ENCODE results near the gene P2RY14. TPM values are rescaled to one million over a fixed set of nuclear protein-coding genes. Genes with fewer than 3 reads are reported as not detected.
A peak's percentile ranks its signal among the peaks of the same experiment; 100 is the strongest.
"Not testable (repeated sequence)": the region's sequence is repeated elsewhere in the genome, so short reads cannot be mapped to it uniquely, and the experiment has no call there.

P2RY14 gene
- total RNA-seq, 2 donors from 2014 or later, result 1.8 TPM; not detected in 1

GRCh38 chr3:151178208-151178845, 100.0 kb downstream of the P2RY14 start:
- no peak overlapping the region for H3K27ac ChIP-seq
- H3K27me3 ChIP-seq, result no peaks in the 10 kb centered on the region
- WGBS, 2 donors, result 32 to 39% methylated on average over 2 of the region's 2 CpGs

GRCh38 chr3:151175952-151176351, 102.4 kb downstream of the P2RY14 start:
- 91 to 95% methylated on average over 2 of the region's 2 CpGs for WGBS, 2 donors
- ATAC-seq, result no peak
- intact Hi-C loops (cut with DNase I), result no loop called here

More at GRCh38 chr3:151178208-151178845, 100.0 kb downstream of the P2RY14 start:
- no peak overlapping the region for H3K4me3 ChIP-seq
- DNase-seq, result no peak
- no peak for TF ChIP-seq CTCF (IDR thresholded peaks at IDR 0.05)
- no peak for TF ChIP-seq POLR2A (IDR thresholded peaks at IDR 0.05)
- H3K9me3 ChIP-seq, result no peaks in the 10 kb centered on the region
- peaks cover 3% of the 10 kb centered on the region for H3K4me1 ChIP-seq
- ATAC-seq, result peak; percentile 33
- no peaks in the 10 kb centered on the region for H3K36me3 ChIP-seq (replicated peaks in 1 of 2; ENCODE audit: insufficient read depth in 1 of 2, low read depth in 2 of 2)
- intact Hi-C loops (cut with DNase I), result no loop called here

GRCh38 chr3:151174351-151174750, 104.0 kb downstream of the P2RY14 start:
- TF ChIP-seq POLR2A (IDR thresholded peaks at IDR 0.05) (no peak), CTCF (IDR thresholded peaks at IDR 0.05) (no peak)

More at GRCh38 chr3:151175952-151176351, 102.4 kb downstream of the P2RY14 start:
- no peaks in the 10 kb centered on the region for H3K9me3 ChIP-seq
- no peak overlapping the region for H3K4me3 ChIP-seq
- TF ChIP-seq POLR2A (IDR thresholded peaks at IDR 0.05) (no peak), CTCF (IDR thresholded peaks at IDR 0.05) (no peak)
- H3K4me1 ChIP-seq, result peaks cover 3% of the 10 kb centered on the region
- no peaks in the 10 kb centered on the region for H3K36me3 ChIP-seq (replicated peaks in 1 of 2; ENCODE audit: insufficient read depth in 1 of 2, low read depth in 2 of 2)
- no peak for DNase-seq
- no peaks in the 10 kb centered on the region for H3K27me3 ChIP-seq
- H3K27ac ChIP-seq, result no peak overlapping the region

GRCh38 chr3:151171145-151171757, 107.1 kb downstream of the P2RY14 start:
- H3K27ac ChIP-seq, result no peak overlapping the region
- no peaks in the 10 kb centered on the region for H3K36me3 ChIP-seq (replicated peaks in 1 of 2; ENCODE audit: insufficient read depth in 1 of 2, low read depth in 2 of 2)
- DNase-seq (peak in 1 of 4 donors; percentile 39), ATAC-seq (no peak)
- 45 to 58% methylated on average over 5 of the region's 5 CpGs for WGBS, 2 donors
- no peaks in the 10 kb centered on the region for H3K27me3 ChIP-seq
- TF ChIP-seq CTCF (IDR thresholded peaks at IDR 0.05) (no peak), POLR2A (IDR thresholded peaks at IDR 0.05) (no peak)
- intact Hi-C loops (cut with DNase I), result no loop called here
- H3K4me3 ChIP-seq, result no peak overlapping the region
- no peaks in the 10 kb centered on the region for H3K9me3 ChIP-seq
- no peaks in the 10 kb centered on the region for H3K4me1 ChIP-seq

More at GRCh38 chr3:151174351-151174750, 104.0 kb downstream of the P2RY14 start:
- intact Hi-C loops (cut with DNase I), result no loop called here
- ATAC-seq (no peak), DNase-seq (no peak)
- no peaks in the 10 kb centered on the region for H3K27me3 ChIP-seq
- 24 to 35% methylated on average over 2 of the region's 2 CpGs for WGBS, 2 donors
- H3K4me3 ChIP-seq, result no peak overlapping the region
- no peaks in the 10 kb centered on the region for H3K36me3 ChIP-seq (replicated peaks in 1 of 2; ENCODE audit: insufficient read depth in 1 of 2, low read depth in 2 of 2)
- H3K9me3 ChIP-seq, result no peaks in the 10 kb centered on the region
- H3K4me1 ChIP-seq, result peaks cover 3% of the 10 kb centered on the region
- no peak overlapping the region for H3K27ac ChIP-seq

GRCh38 chr3:151169948-151170679, 108.2 kb downstream of the P2RY14 start:
- not testable (repeated sequence) for H3K36me3 ChIP-seq (replicated peaks in 1 of 2; ENCODE audit: insufficient read depth in 1 of 2, low read depth in 2 of 2); H3K27me3 ChIP-seq; H3K9me3 ChIP-seq; ATAC-seq; H3K4me1 ChIP-seq; H3K4me3 ChIP-seq
- peak in 2 of 4 donors; percentile 22 to 64 for DNase-seq
- peak overlapping the region in 1 of 4 donors; percentile 66 for H3K27ac ChIP-seq
- WGBS, 2 donors, result 67 to 76% methylated on average over 9 of the region's 9 CpGs
- intact Hi-C loops (cut with DNase I), result loop anchor here (5.0 kb wide), 1 partner anchor 112 kb away; no protein-coding TSS in a partner anchor
